Hippocampal formation (tissue), 2 donors: Measurements from ENCODE around the gene IL1B.
"Not testable (repeated sequence)": the region's sequence is repeated elsewhere in the genome, so short reads cannot be mapped to it uniquely, and the experiment has no call there.

Source experiments
- DNase-seq, 2 donors: peaks; one replicate each; lab custom pipeline; 2025; lab: John Stamatoyannopoulos, UW

IL1B gene

DNA sequence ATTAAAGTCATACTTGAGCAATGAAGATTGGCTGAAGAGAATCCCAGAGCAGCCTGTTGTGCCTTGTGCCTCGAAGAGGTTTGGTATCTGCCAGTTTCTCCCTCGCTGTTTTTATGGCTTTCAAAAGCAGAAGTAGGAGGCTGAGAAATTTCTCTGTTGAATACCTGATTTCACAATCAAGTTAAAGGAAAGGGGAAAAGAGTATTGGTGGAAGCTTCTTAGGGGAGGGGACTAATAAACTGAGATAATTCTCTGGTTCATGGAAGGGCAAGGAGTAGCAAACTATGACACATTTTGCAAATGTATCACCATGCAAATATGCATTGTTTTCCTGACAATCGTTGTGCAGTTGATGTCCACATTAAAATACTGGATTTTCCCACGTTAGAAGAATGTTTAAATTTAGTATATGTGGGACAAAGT lies at the start of gene IL1B:
Gene IL1B, minus strand, starts transcription at position 85 of the 423 bp plus-strand sequence. CDS start 550 bp downstream, outside the sequence.
- DNase-seq, result peak in 1 of 2 donors; percentile 16

DNA sequence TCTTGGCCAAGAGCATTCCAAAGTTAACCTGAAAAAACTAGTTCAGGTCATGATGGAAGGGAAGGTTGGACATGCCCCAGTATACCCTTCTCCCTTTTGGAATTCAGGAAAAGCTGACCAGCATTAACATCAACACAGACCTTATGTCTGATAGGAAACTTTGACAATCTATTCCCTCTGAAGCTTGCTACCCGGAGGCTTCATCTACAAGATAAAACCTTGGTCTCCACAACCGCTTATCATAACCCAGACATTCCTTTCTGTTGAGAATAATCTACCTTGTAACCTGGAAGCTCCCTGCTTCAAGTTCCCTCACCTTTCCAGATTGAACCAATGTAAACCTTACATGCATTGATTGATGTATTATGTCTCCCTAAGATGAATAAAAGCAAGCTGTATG lies 49.7 kb upstream of the IL1B start:
- no peak for DNase-seq

DNA sequence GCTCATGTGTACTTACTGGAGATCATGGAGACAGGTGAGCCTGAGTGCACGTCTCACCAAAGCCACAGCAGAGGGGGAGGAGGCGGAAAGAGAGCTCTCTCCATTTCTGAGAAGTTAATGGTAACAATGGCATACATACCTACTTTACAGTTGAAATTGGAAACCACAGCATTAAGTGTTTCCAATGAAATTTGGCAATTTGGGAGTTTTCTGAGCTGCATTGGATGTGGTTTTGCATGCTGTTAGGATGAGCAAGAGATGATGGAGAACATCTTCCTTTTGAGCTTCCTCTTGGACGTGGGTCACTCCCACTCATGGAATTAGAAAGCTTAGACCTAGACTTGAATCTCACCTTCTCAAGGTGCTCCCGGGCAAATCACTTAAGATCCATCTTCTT lies 48.9 kb upstream of the IL1B start:
- DNase-seq, result no peak

DNA sequence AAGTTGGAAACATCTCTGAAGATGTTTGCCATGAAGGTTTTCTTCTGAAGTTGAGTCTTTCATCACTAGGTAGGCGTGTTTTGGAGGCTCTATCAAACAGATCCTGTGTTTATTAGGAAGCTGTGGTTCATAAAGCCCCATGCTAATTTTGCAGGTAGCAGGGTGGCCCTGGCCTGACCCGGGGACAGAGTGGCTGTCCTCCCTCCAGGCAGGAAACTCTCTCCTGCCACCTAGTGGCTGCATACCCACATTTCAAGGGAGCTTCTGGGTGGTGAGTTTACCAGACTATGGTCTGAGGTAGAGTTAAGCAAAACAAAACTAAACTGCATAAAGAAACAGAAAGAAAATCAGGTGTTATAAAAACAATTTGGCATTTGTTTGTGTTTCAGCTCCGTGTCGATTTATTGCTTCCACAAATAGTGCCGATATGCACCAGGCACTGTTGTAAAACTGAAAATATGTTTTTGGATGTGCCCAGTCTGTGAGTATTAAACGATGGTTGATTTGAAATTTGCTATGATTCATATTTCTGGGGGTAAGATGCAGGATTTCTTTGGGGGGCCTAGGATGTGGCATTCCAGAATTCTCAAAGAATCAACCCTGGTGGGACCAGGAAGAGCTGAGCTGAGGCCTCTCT lies 48.4 kb upstream of the IL1B start:
- DNase-seq, result peak in 1 of 2 donors; percentile 21

DNA sequence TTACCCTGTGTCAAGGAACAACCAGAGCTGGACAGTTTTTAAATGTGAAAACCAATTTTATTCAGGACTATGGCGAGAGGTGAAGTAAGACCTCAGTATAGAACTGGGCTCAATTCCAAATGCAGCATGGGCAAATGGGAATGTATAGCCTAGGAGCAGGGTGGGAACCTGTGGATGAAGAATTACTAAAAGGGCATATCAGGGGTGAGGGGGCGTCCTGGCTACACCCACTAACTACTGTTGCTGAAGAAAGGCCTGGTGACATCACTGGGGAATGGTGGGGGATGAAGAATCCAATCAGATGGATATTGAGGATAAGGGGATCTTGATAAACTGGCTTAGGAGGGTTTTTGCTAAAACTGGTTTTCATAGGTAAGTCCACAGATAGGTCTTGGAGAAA lies 47.1 kb upstream of the IL1B start:
- DNase-seq, result no peak

DNA sequence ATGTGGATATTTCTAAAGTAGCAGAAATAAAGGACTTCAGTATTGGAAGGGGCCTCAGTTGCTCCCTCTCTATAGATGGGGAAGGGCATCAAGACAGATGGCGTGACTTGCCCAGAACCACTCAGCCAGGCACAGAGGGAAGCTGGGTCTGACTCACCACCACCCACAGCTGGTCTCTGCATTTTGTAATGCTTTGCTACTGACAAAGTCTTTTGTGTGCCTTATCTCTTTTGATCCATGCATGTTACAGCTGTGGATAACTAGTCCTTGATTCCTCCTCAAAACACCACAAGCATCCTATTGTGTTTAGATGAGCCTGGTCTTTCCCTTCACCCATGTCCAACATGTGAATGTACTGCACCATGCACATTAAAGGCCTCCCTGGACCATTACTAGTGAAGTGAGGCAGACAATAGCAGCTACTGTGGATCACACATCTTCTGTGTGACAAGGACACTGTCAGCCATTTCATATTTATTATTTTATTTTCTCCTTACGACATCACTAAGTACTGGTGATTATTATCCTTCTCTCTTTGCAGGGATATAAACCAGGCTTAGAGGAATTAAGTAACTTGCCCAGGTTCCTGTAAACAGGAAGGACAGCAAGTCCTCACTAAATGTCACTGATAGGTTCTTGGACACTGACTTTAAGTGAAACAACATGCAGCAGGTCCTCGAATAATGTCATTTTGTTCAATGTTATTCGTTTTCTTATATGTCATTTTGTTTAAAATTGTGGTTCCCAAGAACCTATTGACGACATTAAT lies 44.8 kb upstream of the IL1B start:
- peak; percentile 33 to 44 for DNase-seq

DNA sequence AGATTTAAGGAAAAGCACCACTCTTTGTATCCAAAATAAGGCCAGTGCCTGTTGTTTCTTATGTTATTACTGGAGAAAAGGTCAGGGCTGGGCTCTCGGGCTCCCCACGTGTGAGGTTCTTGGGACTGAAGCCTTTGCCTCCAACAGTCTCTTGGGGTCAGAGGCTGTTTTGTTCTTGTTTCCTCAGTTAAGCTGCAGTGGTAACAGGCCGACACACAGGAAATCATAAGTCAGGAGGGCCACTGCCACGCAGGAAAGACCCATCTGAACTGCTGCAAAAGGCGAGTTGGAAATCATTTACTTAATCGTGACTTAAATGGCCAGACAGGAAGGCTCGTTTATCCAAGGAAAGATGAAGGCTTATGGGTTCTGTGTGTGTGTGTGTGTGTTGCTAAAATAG lies 44.1 kb upstream of the IL1B start:
- no peak for DNase-seq

DNA sequence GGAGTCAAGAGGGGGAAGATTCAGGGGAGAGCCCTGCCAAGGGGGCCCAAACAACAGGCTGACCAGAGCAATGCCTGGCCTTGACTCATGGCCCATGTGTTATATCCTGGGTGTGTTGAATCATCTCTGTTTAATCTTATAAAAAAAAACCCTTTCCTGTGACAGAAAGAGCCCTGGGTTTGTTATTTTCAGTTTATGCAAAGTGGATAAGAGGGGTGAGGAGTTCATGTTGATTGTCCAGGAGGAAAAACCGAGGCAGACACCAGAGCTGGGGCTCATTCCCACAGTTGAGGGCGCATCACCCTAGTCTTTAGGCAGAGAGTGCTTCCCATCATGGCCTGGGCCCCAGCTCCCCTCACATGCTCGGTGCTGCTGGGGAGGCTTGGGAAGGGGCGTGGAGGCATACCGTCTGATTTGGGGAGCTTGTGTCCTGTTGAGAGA lies 43.5 kb upstream of the IL1B start:
- no peak for DNase-seq

DNA sequence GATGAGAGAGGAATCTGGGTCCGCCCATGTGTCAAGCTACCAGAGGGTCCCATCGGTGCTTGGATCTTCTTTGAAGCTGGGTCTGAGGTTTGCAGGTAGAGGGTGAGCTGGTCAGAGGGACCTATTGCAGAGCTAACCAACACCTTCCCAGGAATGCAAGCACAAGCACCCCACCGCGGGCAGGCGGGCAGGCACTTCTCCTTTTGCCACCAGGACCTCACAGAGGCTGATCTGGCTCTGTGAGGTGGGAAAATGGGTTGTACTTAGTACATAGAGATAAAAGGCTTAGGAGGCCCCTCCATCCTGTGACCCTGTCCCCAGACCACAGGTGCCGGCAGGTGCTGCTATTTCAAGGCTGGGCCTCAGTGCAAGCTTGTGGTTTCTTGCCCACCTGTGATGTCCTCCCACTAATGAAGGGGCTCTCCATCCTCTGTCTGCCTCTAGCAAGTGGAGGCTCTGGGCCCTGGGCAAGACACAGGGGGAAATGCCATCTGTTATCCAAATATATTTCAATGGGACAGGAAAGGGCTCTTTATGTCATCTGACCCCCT lies 43.0 kb upstream of the IL1B start:
- no peak for DNase-seq

DNA sequence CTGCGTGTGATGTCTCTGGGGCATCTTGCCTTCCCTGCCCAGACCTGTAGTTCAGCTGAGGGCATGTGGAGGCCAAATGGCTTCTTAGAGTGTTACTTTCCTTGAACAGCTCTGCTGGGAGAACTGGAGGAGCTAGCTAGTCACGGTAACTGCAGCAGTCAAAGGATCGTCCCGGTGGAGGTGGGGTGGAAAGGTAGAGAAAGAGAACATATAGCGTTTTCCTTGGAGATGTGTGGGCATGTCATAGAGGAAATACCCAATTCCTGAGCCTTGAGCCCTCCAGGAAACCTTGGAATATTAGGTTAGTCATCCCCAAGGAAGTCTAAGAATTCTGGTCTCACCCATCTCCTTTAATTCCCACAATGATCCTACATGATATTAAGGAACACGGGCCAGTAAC lies 40.8 kb upstream of the IL1B start:
- DNase-seq, result no peak

DNA sequence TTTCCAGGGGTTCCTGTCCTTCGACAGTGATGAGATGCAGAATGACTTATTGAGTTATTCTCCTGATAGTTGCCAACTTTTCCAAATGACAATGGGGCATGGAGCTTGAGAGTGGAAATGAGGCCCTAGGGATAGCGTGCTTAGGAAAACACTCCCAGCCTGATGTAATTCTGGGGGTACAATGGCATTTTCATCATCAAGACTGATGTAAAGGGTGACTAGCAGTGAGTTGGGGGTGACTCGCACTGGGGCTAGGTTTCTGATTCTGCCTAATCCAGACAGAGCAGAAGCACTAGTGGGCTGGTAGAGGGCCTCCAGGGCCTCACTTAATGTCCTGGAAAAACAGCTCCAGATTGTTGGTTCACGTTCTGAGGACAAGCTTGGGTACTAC lies 40.4 kb upstream of the IL1B start:
- no peak for DNase-seq

DNA sequence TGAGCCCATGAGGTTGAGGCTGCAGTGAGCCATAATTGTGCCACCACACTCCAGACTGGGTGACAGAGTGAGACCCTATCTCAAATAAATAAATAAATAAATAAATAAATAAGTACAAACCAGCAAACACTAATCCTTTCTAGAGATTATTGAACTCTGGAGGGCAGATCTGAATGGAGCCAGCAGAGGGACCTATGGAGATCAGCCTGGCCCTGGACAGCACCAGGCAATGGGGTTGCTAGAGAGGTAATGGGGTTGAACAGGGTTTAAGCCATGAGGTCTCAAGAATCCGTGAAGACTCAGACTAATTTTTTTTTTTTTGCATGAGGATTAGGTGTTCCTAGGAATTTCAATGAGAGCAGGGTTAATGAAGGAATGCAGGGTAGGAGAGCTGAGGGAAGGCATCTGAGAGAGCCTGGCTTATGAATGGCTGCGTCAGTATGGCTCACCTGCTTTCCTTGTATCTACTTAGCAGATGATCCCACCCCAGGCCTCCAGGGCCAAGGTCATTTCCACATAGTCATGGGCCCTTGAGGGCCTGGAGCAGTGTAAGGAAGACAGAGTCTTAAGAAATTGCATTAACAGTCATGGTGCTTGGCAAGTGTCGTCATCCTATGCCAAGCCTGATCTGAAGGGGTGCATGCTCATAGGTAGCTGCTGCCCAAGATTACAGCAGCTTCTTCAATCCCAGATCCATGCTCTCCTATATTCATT lies 39.8 kb upstream of the IL1B start:
- DNase-seq, result no peak

DNA sequence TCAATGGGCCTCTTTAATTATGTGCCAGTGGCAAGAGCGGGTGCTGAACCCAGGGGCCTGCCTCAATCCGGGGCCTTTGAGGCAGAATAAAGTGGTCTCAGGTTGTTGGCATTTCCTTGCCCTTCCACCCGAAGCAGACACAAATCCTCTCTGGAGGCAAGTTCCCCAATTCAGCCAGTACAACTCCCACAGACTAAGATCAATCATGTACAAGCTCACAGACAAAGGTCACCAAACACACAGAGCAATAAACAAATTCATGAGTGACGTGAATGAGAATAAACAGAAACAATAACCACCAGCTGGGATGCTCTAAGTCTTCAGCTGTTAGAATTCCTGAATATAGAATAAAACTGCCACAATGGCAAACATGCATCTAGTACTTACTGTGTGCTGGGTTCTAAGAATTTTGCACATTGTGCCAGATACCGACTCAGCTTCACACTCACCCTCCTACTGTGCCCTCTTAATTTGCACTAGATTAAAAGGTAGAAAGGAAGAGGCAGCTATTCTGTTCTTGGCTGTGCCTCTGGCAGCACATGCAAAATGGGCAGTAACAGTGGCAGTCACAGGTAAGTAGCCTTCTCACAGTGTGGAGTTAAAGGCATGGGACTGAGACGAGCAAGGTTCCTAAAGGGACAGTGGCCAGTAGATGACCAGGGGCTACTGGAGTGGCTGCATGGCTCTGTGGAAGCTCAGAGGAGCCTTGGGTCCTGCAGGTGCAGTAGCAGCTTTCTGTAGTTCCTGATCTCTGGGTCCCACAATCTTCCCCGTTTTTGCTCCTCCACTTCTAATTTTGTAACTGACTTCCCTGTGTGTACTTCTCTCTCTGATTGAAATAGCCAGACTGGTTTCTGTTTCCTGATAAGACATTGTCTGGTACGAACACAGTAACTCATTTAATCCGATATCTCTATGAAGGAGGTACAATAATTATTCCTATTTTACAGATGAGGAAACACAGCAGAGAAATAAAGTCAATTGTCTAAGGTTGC lies 34.6 kb upstream of the IL1B start:
- peak in 1 of 2 donors; percentile 15 for DNase-seq

DNA sequence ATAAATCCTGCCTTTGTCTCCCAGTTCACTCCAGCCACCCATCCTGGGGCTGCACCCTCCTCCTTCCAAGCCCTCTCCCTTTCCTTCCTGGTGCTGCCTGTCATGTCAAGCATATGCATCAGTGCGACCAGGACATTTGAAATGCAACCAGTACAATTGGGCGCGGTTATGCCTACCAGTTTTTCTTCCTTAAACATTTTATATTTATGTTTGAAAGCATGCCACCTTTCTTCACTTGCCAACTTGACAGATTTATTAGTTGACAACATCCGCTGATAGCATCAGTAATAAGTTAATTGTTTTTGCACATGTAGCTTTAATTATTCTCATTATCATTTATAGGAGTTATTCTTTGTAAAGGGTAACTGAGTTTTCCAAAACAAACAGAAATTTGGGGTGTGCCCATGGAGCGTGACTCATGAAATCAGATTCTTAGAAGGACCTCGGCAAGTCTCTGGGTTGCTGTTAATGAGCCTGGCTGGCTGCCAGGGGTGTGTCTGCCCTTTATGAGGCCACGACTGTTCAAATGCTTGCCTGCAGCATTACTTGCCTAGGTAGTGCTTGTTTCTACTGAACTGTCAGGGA lies 32.8 kb upstream of the IL1B start:
- no peak for DNase-seq

DNA sequence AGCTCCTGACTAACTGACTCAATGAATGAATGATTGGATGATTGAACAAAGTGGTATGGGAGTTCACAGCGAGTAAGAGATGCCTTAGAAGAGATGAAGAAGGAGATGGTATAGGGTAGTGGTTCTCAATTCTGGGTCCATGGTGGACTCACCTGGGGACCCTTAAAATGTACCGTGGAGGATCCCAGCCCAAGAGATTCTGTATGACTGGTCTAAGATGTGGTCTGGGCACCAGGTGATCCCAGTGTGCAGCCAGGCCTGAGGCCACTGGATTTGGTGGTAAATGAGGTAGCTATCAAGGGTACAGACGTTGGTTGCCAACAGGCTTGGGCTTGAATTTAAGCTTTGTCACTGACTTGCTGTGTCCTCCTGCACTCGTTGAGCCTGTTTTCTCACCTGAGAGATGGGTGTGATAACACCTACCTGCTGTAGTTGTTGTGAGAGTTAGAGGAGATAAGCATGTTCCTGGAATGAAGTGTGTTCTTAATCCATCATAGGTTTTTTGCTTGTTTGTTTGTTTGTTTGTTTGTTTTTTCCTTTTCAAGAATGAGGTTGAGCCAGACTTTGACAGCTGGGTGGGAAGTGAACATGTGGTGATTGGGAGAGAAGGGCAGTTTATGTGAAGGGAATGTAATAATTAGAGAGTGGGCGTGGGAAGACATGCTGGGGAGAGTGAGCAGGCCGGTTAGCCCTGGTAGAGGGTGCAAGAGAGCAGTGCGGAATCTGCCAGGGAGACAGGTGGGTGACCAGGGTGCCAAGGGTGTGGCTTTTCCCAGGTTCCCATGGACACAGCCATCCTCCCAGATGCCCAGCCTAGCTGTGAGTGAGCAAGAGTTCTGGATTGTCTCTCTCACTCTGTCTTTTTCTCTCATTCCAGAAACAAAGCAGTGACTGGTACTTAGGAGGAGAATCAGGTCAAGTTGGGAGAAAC lies 31.4 kb upstream of the IL1B start:
- no peak for DNase-seq

DNA sequence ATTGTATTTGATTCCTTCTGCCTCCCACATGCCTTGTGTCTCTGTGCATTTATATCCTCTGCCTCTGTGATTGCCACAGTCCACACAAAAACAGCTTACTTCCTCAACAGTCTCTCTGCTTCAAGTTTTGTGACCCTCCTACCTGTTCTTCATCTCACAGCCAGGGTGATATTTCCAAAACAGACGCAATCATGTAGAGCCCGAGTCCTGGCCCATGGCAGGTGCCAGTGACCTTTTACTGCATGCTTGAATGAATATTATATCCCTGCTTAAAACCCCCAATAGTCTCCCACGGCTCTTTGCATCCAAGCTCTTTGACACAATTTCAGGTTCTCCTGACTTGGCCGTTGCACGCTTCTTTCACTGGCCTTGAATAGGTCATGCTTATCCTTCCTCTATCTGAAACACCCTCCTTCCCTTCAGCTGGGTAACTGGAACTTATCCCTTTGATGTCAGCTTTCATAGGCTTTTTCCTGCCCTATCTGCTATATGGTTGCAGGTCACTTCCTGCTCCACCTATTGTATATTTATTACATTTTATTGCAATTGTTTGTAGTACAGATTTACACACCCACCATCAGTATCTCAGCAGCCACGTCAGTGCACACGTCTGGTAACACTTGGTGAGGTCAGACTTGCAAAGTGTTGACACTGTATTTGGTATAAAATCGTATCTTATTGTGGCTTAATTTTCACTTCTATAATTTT lies 29.7 kb upstream of the IL1B start:
- DNase-seq, result no peak

DNA sequence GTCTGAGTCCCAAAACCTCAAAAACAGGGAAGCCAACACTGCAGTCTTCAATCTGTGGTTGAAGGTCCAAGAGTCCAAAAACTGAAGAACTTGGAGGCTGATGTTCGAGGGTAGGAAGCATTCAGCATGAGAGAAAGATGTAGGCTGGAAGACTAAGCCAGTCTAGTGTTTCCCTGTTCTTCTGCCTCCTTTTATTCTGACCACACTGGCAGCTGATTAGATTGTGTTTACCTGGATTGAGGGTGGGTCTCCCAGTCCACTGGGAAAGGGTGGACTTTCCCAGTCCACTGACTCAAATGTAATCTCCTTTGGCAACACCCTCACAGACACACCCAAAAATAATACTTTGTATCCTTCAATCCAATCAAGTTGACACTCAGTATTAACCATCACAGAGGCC lies 27.5 kb upstream of the IL1B start:
- no peak for DNase-seq

DNA sequence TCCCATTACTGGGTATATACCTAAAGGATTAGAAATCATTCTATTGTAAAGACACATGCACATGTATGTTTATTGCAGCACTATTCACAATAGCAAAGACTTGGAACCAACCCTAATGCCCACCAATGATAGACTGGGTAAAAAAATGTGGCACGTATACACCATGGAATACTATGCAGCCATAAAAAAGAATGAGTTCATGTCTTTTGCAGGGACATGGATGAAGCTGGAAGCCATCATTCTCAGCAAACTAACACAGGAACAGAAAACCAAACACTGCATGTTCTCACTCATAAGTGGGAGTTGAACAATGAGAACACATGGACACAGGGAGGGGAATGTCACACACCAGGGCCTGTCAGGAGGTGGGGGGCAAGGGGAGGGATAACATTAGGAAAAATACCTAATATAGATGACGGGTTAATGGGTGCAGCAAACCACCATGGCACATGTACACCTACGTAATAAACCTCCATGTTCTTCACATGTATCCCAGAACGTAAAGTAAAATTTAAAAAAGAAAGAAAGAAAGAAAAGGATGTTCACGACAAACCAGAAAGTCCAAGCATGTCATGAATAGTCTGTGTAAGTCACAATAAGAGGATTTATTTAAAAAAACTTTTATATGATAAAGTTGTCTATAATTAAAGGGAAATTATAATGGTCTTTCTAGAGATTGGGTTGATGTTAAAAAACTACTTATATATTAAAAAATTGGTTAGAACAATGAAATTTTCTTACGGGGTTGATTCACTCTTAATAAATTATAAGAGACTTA lies 23.0 kb upstream of the IL1B start:
- not testable (repeated sequence) for DNase-seq
